Stromal cell of bone marrow (primary cell): Measurements from ENCODE around the gene C16orf87.
"Not testable (repeated sequence)": the region's sequence is repeated elsewhere in the genome, so short reads cannot be mapped to it uniquely, and the experiment has no call there.

Experiments used
- DNase-seq: peaks from one replicate; pipeline ENCODE4 v3.0.0-alpha.2; 2012; ENCODE audit warnings: low read depth

Gene C16orf87

DNA sequence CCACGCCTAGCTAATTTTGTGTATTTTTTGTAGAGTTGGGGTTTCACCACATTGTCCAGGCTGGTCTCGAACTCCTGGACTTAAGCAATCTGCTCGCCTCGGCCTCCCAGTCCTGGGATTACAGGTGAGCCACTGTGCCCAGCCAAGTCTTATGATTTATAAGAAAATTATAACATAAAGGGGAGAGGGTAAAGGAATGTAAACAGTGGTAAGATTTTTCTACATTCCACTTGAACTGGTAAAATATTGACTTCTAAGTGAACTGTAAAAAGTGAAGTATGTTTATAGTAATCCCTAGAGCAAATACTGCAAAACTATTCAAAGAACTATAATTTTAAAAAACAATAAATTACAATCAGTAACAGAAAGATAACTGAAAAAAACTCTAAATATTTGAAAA is 33.5 kb downstream of the C16orf87 start:
- DNase-seq = no peak

DNA sequence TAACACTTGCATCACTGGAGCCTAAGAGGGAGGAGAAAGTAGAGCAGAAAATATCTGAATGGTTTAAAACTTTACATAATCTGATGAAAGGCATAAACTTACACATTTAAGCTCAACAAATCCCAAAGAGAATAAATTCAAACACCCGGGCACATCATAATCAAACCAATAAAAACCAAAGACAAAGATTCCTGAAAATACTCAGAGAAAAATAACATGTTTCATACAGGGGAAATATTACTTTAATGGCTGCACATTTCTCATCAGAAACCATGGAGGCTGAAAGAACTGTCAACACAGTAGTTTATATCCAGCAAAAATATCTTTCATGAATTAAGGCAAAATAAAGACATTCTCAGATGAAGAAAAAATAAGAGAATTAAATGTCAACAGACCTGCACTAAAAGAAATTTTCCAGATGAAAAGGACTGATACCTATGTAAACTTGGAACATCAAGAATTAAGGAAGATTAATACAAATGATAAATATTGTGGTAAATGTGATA is 34.2 kb downstream of the C16orf87 start:
- DNase-seq = no peak

DNA sequence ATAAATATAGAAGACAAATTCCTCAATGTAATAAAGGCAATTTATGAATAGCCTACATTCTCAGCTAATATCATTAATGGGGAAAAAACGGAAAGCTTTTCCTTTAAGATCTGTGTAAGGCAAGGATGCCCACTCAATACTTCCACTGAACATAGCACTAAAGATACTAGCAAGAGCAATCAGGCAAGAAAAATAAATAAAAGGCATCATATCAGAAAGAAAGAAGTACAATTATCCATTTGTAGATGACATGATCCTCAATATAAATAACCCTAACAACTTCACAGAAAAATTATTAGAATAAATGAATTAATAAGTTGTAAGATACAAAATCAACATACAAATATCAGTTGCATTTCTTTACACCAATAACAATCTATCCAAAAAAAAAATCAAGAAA is 37.1 kb downstream of the C16orf87 start:
- no peak for DNase-seq

- no peak for DNase-seq
These were observed 40.2 kb downstream of the C16orf87 start for GRCh38 chr16:46790599-46791270.

- DNase-seq = peak; percentile 21
These were observed 41.2 kb downstream of the C16orf87 start for GRCh38 chr16:46789499-46790414.

- DNase-seq = no peak
These were observed 42.0 kb downstream of the C16orf87 start for GRCh38 chr16:46788891-46789474.

DNA sequence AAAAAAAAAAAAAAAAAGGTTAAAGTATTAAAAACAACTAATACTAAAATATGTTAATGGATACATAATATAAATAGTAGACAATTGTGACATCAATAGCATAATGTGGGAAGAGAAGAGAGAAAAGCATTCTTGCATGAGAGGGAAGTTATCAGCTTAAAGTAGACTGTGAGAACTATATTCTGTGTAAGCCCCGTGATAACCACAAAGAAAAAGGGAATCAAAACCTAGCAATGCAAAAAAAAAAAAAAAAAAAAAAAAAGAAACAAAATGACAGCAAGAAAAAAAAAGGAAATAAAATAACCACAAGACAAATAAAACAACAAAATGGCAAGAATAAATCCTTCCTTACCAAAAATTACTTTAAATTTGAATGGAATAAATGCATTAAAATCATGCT is 43.1 kb downstream of the C16orf87 start:
- no peak for DNase-seq

DNA sequence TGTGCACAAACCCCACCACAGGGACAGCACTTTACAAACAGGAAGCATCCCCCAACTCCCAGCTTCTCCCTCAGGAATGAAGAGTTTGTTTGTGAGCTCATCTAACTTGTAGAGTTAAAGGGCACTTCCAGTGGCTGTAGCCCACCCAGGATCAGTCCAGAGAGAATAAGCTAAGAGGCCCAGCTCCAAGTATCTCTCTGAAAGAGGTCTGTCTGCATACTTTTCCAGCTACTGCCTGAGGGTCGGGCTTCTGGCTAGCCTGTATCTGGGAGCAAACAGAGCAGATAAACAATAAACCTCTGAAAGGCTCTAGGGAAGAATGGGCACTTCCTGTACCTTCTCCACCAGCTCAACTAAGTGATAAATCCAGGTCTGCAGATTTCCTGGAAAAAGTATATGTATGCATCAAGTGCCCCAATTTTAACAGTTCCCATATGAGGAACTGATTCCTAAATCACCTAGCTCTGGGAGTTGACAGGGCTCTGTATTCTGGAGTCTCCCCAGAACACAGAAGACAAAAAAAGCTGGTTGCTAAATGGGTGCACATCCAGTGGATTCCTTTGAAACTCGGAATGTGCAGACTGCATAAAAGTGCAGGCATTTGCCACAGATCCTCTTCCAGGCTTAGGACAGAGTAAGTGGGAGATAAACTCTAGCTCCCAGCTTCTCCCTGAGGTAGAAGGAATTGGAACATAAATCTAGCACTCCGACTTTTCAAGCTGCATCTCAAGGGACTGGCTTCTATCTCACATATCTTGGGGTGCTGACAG is 45.7 kb downstream of the C16orf87 start:
- no peak for DNase-seq

DNA sequence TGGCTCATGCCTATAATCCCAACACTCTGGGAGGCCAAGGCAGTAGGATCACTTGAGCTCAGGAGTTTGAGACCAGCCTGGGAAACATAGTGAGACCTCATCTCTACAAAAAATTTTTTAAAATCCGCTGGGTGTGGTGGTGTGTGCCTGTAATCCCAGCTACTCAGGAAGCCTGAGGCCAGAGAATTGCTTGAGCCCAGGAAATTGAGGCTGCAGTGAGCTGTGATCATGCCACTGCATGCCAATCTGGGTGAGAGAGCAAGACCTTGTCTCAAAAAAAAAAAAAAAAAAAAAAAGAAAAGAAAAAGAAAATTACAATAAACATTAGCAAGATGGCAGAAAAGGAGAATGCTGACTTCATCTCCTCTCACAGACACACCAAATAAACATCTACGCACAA is 46.4 kb downstream of the C16orf87 start:
- DNase-seq = not testable (repeated sequence)

DNA sequence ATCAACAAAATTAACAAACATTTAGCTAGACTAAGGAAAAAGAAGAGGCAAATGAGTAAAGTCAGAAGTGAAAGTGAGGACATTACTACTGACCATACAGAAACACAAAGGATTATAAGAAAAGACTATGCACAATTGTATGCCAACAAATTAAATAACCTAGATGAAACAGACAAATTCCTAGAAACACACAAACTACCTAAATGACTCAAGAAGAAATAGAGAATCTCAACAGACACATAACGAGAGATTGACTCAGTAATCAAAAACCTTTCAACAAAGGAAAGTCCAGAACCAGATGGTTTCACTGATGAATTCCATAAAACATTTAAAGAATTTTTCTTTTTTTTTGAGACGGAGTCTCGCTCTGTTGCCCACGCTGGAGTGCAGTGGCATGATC is 47.2 kb downstream of the C16orf87 start:
- DNase-seq = no peak

GRCh38 chr16:46782320-46782719 is 48.7 kb downstream of the C16orf87 start:
- DNase-seq = no peak

DNA sequence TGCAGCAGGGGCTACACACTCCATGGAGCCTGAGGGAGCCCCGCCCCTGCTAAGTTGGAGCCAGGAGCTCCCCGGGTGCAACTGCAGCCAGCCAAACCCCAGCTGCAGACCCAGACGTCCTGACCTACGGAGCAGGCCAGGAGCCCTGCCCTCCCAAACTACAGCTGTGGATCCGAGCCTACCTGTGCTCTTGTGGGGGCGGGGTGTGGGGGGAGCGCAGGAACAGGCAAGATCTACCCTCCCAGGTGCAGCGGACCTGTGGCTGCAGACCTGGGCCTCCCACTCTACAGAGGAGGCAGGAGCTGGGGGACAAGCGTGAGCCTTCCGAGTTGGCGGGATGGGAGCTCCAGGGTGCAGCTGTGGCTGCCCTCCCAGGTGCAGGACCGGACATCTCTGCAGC is 53.2 kb downstream of the C16orf87 start:
- DNase-seq = no peak

DNA sequence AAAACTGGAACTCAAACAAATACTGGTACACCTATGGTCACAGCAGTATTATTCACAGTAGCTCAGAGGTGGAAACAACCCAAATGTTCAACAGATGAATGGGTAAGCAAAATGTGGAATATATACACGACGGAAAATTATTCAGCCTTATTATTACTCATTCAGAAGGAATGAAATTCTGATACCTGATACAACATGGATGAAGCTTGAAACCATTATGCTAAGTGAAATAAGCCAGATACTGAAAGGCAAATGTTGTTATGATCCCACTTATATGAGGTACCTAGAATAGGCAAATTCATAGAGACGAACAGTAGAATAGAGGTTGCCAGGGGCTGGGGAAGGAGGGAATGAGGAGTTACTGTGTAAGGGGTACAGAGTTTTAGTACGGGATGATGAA is 55.8 kb downstream of the C16orf87 start:
- no peak for DNase-seq

- DNase-seq = no peak
These were observed 56.2 kb downstream of the C16orf87 start for GRCh38 chr16:46774743-46775177.

GRCh38 chr16:46772463-46772862 is 58.5 kb downstream of the C16orf87 start:
- DNase-seq = no peak

- no peak for DNase-seq
These were observed 62.2 kb downstream of the C16orf87 start for GRCh38 chr16:46768809-46769208.

GRCh38 chr16:46765050-46765449 is 65.9 kb downstream of the C16orf87 start:
- DNase-seq = peak; percentile 53

DNA sequence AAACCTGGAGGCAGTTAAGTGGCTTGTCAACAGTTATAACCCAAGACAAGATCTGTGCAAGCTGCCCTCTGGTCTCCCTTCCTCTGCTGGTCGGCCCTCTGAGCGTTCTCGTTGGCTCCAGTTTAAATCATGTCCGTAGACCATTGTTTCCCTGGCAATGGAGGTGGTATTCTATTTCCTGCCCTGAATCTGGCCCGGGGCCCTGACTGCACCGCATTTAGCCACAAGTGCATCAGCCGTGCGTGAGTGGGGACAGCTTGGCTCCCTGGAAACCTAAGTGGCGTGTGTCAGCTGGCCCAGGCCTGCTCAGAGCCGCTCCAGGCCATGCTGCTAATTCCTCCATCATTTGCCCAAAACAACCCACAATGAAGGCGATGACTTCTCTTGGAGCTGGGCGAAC is 67.8 kb downstream of the C16orf87 start:
- no peak for DNase-seq

- DNase-seq = no peak
These were observed 68.4 kb downstream of the C16orf87 start for GRCh38 chr16:46762583-46762982.

DNA sequence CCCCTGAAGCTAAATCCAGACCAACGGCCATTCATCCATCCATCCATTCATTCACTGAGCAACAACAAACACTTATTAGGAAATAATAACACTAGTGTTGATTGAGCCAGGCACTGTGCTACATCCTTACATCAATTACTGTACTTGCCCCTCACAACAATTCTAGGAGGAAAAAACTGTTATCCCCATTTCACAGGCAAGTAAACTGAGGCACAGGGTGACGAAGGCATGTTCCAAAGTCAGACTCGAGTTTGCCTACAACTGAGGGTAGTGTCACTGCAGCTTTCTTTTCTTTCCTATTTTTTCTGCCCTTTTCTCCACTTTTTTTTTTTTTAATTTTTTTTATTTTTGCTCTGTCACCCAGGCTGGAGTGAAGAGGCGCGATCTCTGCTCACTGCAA is 71.7 kb downstream of the C16orf87 start:
- no peak for DNase-seq

DNA sequence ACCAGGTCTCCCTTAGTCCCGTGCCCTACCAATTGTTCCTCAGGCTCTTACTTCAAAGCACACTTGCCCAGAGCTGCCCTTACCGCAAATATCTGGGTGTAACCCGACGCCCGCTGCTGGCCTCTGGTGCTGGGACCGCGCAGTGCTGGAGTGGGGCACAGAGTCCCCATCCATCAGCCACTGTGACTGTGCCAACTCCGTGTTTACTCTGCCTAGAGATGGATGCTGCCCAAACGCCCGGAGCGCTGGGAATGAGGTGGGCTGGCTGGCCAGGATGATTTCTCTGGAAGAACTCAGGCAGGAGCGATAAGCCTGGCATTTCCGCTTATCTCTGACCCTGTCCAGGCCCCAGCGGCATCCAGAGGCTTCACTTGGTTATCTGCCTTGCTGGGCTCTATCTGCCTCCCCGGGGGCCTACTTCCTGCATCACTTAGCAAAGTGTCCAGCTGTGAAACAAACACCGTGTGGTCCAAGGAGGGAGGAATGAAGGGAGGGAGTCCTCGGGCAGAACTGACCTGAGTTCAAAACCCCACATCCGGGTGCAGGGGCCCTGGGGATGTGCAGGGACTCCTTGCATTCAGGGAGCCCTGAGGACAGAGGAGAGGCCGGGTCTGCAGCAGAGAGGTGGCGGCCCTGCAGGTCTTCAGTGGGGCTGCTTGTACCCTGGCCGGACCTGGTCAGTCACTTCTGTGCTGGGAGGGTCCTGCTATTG is 73.5 kb downstream of the C16orf87 start:
- DNase-seq = no peak
